A673 (cell line): Measurements from ENCODE around the gene STARD5.

ENCODE experiments used
- CTCF ChIP-seq: fragments of 300-800, 200-600 bp; sonication (generic); conservative IDR thresholded peaks from 2 replicates; pipeline ENCODE4 v1.5.1; 2017; ENCODE audit warnings: low read depth, mild to moderate bottlenecking, antibody characterized with exemption, low read length, moderate library complexity, mixed read lengths
- EZH2 ChIP-seq: fragments of 200-600 bp; sonication (generic); IDR thresholded peaks from 2 replicates; pipeline ENCODE4 v1.6.1; 2017; ENCODE audit warnings: borderline replicate concordance, low read depth, mild to moderate bottlenecking, mixed read lengths, antibody characterized with exemption, low read length; ENCODE audit not compliant: poor library complexity, severe bottlenecking

- TF ChIP-seq CTCF (no peak), EZH2 (no peak)
Observed at GRCh38 chr15:81363276-81363675, 39.3 kb upstream of the STARD5 start.
